GM12801 (cell line): Measurements from ENCODE around the gene AQP12B.

Experiments
- TF ChIP-seq, protein P1 (sequence below): IDR thresholded peaks from one replicate; pipeline ENCODE4 v1.5.1; 2011; ENCODE audit warnings: control low read depth; ENCODE audit not compliant: insufficient read length; ENCODE audit errors: extremely low read depth

Gene AQP12B

DNA sequence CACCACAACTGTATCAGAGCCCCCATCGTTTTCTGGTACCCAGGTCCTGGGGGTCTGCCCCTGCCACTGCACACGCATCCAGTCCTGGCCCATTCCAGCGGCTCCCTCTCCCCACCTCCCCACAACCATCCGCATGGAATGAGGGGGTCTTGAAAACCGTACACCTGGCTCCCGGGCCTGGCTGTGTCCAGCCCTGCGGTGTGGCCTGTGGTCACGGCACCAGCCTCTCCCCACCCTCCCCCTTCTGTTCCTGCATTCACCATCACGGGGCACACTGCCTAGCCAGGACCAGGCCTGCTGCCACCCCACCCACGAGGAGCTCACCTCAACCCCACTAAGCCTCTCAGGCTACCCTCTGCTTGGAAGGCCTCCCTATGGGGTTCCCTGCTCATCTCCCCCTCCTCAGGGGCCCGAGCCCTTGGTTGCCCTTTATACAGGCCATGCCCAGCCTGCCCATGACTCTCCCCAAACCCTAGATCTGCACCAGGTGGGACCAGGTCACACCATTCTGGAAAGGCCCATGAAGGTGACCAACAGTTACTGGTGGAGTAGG, 46.0 kb downstream of the AQP12B start:
- TF ChIP-seq, protein P1, sequence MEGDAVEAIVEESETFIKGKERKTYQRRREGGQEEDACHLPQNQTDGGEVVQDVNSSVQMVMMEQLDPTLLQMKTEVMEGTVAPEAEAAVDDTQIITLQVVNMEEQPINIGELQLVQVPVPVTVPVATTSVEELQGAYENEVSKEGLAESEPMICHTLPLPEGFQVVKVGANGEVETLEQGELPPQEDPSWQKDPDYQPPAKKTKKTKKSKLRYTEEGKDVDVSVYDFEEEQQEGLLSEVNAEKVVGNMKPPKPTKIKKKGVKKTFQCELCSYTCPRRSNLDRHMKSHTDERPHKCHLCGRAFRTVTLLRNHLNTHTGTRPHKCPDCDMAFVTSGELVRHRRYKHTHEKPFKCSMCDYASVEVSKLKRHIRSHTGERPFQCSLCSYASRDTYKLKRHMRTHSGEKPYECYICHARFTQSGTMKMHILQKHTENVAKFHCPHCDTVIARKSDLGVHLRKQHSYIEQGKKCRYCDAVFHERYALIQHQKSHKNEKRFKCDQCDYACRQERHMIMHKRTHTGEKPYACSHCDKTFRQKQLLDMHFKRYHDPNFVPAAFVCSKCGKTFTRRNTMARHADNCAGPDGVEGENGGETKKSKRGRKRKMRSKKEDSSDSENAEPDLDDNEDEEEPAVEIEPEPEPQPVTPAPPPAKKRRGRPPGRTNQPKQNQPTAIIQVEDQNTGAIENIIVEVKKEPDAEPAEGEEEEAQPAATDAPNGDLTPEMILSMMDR = no peak

DNA sequence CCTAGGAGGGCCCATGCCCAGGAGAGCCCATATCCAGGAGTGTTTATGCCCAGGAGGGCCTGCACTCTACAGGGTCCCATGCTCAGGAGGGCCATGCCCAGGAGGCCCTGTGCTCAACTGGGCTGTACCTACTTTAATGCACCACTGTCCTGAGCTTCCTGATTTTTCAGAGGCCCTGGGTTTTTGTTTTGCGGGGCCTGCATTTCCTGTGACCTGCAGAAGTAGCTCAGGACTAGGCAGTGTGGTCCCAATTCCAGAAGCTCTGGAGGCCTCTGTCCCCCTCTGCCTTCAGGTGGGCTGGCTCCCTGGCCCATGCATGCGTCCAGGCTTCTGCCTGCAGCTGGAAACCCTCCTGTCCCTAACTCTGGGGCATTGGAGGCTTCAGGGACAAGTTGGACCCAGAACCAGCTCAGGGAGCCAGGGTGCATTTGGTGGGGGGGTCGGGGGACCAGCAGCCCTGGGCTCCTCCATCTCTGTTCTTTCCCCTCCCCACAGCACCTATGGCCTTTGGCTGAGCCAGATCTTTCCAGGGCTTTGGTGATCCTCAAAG, 46.6 kb downstream of the AQP12B start:
- TF ChIP-seq, protein P1 = no peak

DNA sequence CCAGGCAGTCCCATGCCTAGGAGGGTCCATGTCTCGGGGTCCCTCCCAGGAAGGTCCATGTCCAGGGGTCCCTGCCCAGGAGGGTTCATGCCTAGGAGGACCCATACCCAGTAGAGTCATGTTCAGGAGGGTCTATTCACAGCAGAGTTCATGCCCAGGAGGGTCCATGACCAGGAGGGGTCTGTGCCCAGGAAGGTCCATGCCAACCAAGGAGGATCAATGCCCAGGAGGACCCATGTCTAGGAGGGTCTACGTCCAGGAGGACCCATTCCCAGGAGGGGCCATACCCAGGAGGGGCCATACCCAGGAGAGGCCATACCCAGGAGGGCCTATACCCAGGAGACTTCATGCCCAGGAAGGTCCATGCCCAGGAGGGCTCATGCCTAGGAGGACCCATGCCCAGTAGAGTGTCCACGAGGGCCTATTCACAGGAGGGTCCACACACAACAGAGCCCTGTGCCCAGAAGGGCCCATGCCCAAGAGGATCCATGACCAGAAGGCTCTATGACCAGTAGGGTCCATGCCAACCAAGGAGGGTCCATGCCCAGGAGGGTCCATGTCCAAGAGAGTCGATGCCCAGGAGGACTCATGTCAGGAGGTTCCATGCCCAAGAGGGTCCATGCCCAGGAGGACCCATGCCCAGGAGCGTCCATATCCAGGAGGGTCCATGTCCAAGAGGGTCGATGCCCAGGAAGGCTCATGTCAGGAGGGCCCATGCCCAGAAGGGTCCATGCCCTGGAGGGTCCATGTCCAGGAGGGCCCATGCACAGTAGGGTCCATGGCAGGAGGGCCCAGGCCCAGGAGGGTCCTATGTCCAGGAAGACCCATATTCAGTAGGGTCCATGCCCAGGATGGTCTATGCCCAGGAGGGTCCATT, 47.3 kb downstream of the AQP12B start:
- TF ChIP-seq, protein P1 = no peak

DNA sequence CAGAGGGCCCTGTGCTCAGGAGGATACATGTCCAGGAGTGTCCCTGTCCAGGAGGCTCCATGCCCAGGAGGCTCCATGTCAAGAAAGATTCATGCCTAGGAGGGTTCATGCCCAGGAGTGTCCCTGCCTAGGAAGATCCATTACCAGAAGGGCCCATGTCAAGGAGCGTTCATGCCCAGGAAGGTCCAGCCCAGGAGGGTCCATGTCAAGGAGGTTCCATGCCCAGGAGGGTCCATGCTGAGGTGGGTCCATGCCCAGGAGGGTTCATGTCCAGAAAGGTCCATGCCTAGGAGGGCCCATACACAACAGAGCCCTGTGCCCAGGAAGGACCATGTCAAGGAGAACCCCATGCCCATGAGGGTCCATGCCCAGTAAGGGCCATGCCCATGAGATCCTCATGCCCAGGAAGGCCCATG, 50.4 kb downstream of the AQP12B start:
- TF ChIP-seq, protein P1 = no peak

DNA sequence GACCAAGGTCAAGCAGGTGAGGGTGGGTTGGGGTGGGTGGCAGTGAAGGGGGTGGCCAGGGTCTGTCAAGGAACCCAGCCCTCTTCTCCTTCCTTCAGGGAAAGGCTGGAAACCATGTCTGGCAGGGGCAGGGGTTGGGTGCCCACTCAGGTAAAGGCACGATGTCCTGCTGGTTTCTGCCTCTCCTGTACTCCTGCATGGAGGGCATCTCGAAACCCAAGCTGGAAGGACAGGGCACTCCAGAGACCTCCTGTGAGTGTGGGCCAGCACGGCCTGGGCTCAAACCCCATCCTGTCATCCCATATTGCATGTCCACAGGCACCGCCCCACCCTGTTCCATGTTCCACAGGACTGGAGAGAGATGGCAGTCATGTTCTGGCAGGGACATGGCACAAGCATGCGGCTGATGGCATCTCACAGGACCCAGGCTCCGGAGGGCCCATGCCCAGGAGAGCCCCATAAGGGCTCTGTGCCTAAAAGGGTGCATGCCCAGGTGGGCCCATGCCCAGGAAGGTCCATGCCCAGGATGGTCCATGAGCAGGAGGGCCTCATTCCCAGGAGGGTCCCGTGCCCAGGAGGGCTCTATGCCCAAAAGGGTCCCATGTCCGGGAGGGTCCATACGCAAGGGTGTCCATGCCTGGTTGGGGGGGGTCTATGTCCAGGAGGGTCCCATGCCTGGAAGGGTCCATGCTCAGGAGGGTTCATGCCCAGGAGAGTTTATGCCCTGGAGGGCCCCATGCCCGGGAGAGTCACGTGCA, 51.0 kb downstream of the AQP12B start:
- TF ChIP-seq, protein P1 = no peak

DNA sequence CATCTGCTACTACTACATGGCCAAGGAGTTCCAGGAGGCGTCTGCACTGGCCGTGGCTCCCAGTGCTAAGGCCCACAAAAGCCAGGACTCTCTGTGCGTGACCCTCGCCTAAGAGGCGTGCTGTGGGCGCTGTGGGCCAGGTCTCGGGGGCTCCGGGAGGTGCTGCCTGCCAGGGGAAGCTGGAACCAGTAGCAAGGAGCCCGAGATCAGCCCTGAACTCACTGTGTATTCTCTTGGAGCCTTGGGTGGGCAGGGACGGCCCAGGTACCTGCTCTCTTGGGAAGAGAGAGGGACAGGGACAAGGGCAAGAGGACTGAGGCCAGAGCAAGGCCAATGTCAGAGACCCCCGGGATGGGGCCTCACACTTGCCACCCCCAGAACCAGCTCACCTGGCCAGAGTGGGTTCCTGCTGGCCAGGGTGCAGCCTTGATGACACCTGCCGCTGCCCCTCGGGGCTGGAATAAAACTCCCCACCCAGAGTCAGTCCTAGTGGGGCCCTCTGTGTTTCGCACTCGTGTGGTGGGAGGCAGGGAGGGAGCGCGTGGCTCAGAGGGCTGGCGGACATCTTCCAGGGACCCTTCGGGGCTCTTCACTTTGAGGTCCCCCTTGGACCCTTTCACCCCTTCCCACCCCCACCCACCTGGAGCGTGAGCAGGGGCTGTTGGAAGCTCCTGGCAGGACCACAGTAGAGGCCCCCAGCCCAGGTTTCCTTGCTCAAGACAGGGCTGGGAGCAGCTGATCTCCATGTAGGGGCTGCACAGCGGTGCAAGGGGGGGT, 51.7 kb downstream of the AQP12B start:
- TF ChIP-seq, protein P1 = no peak
